HG03135 (cell line): Measurements from ENCODE around the gene BEST2.
"Not testable (repeated sequence)": the region's sequence is repeated elsewhere in the genome, so short reads cannot be mapped to it uniquely, and the experiment has no call there.

Experiments
- ATAC-seq: cut with Tn5 transposase; IDR thresholded peaks from one replicate; pipeline ENCODE4 v1.9.1; 2021; ENCODE audit warnings: mild to moderate bottlenecking, moderate library complexity; ENCODE audit not compliant: unreplicated experiment

Gene BEST2

DNA sequence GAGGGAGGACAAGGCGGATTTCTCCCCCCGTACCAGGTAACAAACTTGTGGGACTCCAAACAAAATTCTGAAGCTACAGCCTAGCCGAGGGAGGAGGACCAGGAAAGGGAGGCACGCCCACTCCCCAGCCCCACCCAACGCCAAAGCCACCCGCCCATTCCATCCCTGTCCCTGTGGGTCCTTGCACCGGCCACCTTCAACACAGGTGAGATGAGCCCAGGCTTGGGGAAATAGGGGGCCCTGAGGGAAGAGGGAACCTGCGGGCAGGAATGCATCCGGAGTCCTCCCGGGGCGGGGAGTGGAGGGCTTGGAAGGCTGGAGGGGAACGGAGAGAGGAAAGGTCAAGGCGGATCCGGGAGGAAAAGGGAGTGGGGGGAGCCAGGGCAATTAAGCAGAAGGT lies at the start of gene BEST2:
TSS of gene BEST2 (plus strand) at position 157 of the 400 bp plus-strand sequence. CDS start 802 bp downstream, outside the sequence.
- no peak for ATAC-seq

GRCh38 chr19:12703046-12703445 lies 48.5 kb upstream of the BEST2 start:
- ATAC-seq = no peak

- ATAC-seq = no peak
Measured at GRCh38 chr19:12705169-12705568, 46.4 kb upstream of the BEST2 start.

DNA sequence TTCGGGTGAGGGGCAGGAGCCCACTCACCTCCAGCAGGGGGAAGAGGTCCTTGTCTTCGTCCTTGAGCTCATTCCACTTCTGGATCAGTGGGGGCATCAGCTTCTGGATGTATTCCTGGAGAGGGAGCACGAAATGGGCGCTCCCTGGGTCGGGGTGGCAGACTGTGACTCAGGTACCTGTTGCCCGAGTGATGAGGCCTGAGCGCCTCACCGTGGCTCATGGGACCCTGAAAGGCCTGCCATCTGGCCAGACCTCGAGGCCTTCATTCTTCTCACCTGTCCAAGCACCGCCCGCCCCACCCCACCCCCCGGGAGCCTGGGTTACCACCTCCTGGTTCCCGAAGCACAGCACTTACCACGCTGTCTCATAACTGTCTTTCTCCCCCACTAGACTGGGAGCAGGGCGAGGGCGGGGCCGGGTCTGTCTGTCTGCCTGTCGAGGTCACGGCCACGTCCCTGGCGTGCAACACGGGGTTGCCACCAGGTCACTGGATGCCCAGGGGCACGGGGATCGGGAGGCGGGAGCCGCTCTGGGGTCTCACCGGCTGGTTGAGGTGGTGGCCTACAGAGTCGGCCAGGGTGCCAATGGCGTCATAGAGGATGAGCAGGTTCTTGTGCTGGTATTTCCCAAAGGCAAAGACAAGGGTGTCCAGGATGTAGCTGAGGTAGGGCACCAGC lies 45.8 kb upstream of the BEST2 start:
- no peak for ATAC-seq

DNA sequence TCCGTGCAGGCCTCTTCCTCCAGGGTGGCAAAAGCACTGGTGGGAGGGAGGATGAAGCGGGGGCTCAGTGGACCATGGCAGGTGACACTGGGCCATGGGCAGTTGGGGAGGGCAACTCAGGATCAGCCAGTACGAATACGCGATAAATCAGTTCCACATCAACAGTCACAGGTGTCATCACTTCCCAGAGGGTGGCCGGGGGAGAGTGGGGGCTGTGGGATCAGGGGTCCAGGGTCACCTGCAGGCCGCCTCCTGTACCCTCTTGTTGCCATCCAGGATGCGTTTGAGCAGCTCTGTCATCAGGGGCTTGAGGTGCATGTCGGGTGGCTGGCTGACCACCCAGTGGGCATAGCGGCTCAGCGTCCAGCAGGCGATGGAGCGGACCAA lies 45.3 kb upstream of the BEST2 start:
- no peak for ATAC-seq

DNA sequence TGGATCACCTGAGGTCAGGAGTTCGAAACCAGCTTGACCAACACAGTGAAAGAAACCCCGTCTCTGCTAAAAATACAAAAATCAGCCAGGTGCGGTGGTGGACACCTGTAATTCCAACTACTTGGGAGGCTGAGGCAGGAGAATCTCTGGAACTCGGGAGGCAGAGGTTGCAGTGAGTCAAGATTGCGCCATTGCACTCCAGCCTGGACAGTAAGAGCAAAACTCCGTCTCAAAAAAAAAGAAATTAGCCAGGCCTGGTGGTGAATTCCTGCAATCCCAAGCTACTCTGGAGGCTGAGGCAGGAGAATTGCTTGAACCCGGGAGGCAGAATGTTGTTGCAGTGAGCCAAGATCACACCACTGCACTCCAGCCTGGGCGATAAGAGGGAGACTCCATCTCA lies 43.0 kb upstream of the BEST2 start:
- no peak for ATAC-seq

GRCh38 chr19:12711187-12711586 lies 40.4 kb upstream of the BEST2 start:
- ATAC-seq = no peak

GRCh38 chr19:12712077-12712476 lies 39.5 kb upstream of the BEST2 start:
- not testable (repeated sequence) for ATAC-seq

GRCh38 chr19:12713304-12713703 lies 38.3 kb upstream of the BEST2 start:
- ATAC-seq = not testable (repeated sequence)

DNA sequence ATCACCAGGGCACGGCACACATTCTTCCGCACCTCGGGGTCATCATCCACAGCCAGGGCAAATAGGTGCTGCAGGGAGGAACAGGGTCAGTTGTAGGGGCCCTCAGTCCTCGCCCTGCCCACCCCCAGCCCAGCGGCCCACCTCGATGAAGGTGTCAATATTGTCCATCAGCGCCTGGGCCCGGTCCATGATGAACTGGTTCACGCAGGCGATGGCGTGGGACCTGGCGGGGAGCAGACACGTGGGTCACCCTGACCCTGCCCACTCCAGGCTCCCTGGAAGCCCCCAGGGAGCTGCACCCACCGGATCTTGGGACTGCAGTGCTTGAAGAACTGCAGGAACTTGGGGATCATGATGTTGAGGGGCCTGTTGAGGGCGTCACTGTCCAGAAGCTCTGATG lies 36.5 kb upstream of the BEST2 start:
- no peak for ATAC-seq

- ATAC-seq = no peak
Measured at GRCh38 chr19:12715929-12716328, 35.7 kb upstream of the BEST2 start.

- no peak for ATAC-seq
Measured at GRCh38 chr19:12720296-12720695, 31.3 kb upstream of the BEST2 start.

DNA sequence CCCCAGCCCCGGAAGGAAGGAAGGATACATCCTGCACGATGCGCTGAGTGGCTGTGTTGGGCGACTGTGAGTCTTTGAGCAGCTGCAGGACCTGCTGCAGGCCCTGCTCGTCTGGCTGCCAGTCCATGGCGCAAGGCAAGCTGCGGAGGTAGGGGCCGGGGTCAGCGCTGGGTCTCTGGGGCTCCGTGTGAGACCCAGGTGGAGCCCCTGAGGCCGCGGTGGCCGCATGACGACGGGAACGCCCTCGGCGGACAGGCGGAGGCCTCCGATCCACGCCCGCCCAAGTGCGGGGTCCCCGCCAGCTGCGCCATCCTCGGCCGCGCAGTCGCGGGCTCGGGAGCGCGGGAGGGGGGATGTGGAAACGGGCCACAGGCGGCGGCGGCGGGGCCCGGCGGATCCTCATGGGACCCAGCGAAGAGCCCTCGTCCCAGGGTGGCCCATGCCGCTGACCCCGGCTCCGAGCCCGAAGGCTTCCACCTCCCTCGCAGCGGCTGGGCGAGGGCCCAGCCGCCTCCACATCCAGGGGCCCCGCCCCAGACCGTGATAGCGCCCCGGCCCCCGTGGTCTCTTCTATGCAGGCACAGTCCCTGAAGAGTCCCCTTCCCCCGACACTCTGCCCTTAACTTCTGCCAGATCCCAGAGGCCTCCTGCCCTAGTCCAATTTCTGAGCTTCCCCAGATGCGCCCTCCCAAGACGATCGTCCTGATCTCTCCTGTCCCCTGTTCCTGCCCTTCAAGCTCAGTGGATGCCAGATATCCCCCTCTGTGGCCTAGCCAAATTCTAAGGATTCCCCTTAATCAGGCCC lies 30.5 kb upstream of the BEST2 start:
- ATAC-seq = no peak

- ATAC-seq = peak; percentile 20
Measured at GRCh38 chr19:12721656-12722565, 29.7 kb upstream of the BEST2 start.

GRCh38 chr19:12722566-12723380 lies 28.8 kb upstream of the BEST2 start:
- ATAC-seq = peak; percentile 69

DNA sequence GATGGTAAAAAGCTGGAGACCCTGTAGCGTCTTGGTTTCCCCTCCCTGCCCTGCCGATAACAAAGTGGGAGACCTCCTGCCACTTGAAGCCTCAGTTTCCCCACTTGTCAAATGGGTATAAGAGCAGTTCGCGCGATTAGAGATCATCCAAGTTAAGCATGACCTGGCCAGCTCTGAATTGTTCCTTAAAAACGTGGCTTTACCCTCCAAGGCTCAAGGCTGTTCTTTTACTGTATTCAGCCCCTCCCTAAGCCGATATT lies 28.3 kb upstream of the BEST2 start:
- ATAC-seq = no peak

DNA sequence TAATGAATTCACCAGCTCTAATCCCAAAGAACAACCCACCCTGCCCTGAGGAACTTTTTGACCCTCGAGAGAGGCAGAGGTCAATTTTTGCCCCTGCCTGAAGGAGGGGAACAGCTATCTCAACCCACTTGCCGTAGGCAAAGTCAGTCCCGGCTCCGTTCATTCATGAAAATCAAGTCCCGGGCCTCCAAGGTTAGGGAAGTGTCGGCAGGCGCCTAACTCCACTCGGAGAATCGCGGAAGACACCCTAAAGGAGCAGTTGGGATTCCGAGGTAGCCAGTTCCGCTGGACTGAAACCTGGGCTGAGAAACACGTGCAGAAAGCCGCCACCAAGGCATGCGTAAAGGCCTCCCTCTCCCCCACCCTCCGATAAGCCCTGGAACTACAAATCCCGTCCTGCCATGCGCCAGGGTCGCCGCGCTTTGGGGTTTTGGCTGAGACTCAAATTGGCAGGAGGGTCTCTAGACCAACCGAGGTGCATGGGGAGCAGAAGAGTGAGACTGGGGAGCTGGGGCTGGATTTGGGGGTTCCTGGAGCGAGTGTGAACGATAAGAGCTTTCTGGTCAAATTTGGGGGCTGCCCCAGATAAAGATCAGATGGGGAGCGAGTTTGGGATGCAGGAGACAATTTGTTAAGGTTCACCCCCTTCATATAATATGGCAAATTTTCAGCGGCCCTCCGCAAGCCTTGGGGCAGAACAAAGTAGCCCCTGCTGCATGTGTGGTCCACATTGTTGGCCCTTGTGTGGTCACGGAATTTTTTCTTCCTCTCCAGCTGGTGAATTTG lies 27.8 kb upstream of the BEST2 start, which contains the start of gene TNPO2:
TSS of gene TNPO2 (minus strand) at position 292 of the 786 bp plus-strand sequence. CDS start 2,955 bp downstream, outside the sequence.
- ATAC-seq = no peak

GRCh38 chr19:12725612-12726011 lies 26.0 kb upstream of the BEST2 start:
- not testable (repeated sequence) for ATAC-seq

GRCh38 chr19:12726988-12727316 lies 24.6 kb upstream of the BEST2 start:
- no peak for ATAC-seq
